Glutamatergic neuron (in vitro differentiated cells): Measurements from ENCODE around the gene RAPGEF2. TPM values are rescaled to one million over a fixed set of nuclear protein-coding genes. Genes with fewer than 3 reads are reported as not detected.

Source experiments
- DNase-seq: peaks from one replicate; pipeline ENCODE4 v3.0.0; 2022
- H3K27ac Mint-ChIP-seq: one replicate; pipeline ENCODE4 v1.8.0; 2020; ENCODE audit warnings: mild to moderate bottlenecking, mixed read lengths, inconsistent platforms; ENCODE audit not compliant: unreplicated experiment
- H3K27me3 Mint-ChIP-seq: one replicate; pipeline ENCODE4 v1.8.0; 2020; ENCODE audit warnings: mild to moderate bottlenecking, moderate library complexity, mixed read lengths, inconsistent platforms; ENCODE audit not compliant: unreplicated experiment
- H3K36me3 Mint-ChIP-seq: one replicate; pipeline ENCODE4 v1.8.0; 2020; ENCODE audit warnings: mild to moderate bottlenecking, mixed read lengths, inconsistent platforms; ENCODE audit not compliant: unreplicated experiment
- H3K4me1 Mint-ChIP-seq: one replicate; pipeline ENCODE4 v1.8.0; 2020; ENCODE audit warnings: mild to moderate bottlenecking, low read depth, mixed read lengths, inconsistent platforms; ENCODE audit not compliant: unreplicated experiment
- H3K4me3 Mint-ChIP-seq: one replicate; pipeline ENCODE4 v1.8.0; 2020; ENCODE audit warnings: mild to moderate bottlenecking, mixed read lengths, inconsistent platforms; ENCODE audit not compliant: unreplicated experiment
- H3K9me3 Mint-ChIP-seq: one replicate; pipeline ENCODE4 v1.8.0; 2020; ENCODE audit warnings: mild to moderate bottlenecking, moderate library complexity, mixed read lengths, inconsistent platforms; ENCODE audit not compliant: unreplicated experiment
- CTCF ChIP-seq: fragments of 200-600 bp; sonication (generic); IDR thresholded peaks from one replicate; pipeline ENCODE4 v1.5.0; 2021; ENCODE audit not compliant: partially characterized antibody, unreplicated experiment
- total RNA-seq: library from RNA; stranded (reverse); fragmentation: NEBNext Ultra II Directional; extraction: Animal tissue kit (Norgen Biotek cat#: 25700); gene quantifications from one replicate; pipeline ENCODE4 v1.2.1, GENCODE V29; 2021; ENCODE audit not compliant: unreplicated experiment

The RAPGEF2 gene
- total RNA-seq, 1 donor from 2014 or later = 58.4 TPM

- Mint-ChIP-seq H3K4me3 (no peak overlapping the region), H3K27ac (no peak overlapping the region), H3K9me3 (peaks cover 2% of the 10 kb centered on the region), H3K27me3 (peaks cover 4% of the 10 kb centered on the region), H3K4me1 (peaks cover 15% of the 10 kb centered on the region), H3K36me3 (no peaks in the 10 kb centered on the region)
- DNase-seq = no peak
- TF ChIP-seq CTCF = no peak
Measured at GRCh38 chr4:159219862-159220261, 117.0 kb downstream of the RAPGEF2 start.

GRCh38 chr4:159220353-159220752 is 117.5 kb downstream of the RAPGEF2 start:
- H3K36me3 Mint-ChIP-seq = no peaks in the 10 kb centered on the region
- peaks cover 4% of the 10 kb centered on the region for H3K27me3 Mint-ChIP-seq
- H3K27ac Mint-ChIP-seq = no peak overlapping the region
- H3K4me1 Mint-ChIP-seq = peaks cover 15% of the 10 kb centered on the region
- no peak for TF ChIP-seq CTCF
- no peak overlapping the region for H3K4me3 Mint-ChIP-seq
- peaks cover 3% of the 10 kb centered on the region for H3K9me3 Mint-ChIP-seq
- DNase-seq = no peak

- no peaks in the 10 kb centered on the region for H3K36me3 Mint-ChIP-seq
- TF ChIP-seq CTCF = no peak
- peaks cover 3% of the 10 kb centered on the region for H3K9me3 Mint-ChIP-seq
- peaks cover 4% of the 10 kb centered on the region for H3K27me3 Mint-ChIP-seq
- peak overlapping the region; percentile 48 for H3K27ac Mint-ChIP-seq
- H3K4me3 Mint-ChIP-seq = no peak overlapping the region
- no peak for DNase-seq
- H3K4me1 Mint-ChIP-seq = peaks cover 12% of the 10 kb centered on the region
Measured at GRCh38 chr4:159221280-159221679, 118.4 kb downstream of the RAPGEF2 start.

- no peak for TF ChIP-seq CTCF
- peaks cover 2% of the 10 kb centered on the region for H3K27me3 Mint-ChIP-seq
- peaks cover 11% of the 10 kb centered on the region for H3K4me1 Mint-ChIP-seq
- H3K4me3 Mint-ChIP-seq = no peak overlapping the region
- no peak overlapping the region for H3K27ac Mint-ChIP-seq
- H3K36me3 Mint-ChIP-seq = no peaks in the 10 kb centered on the region
- H3K9me3 Mint-ChIP-seq = peaks cover 3% of the 10 kb centered on the region
- DNase-seq = no peak
Measured at GRCh38 chr4:159222043-159222552, 119.2 kb downstream of the RAPGEF2 start.

GRCh38 chr4:159224408-159224807 is 121.5 kb downstream of the RAPGEF2 start:
- Mint-ChIP-seq H3K9me3 (peaks cover 3% of the 10 kb centered on the region), H3K4me3 (no peak overlapping the region), H3K4me1 (peaks cover 21% of the 10 kb centered on the region), H3K36me3 (no peaks in the 10 kb centered on the region), H3K27me3 (peaks cover 2% of the 10 kb centered on the region), H3K27ac (no peak overlapping the region)
- DNase-seq = no peak
- TF ChIP-seq CTCF = no peak
